HG03139 (cell line): Measurements from ENCODE around the gene HSP90B1.

Source experiments
- ATAC-seq: cut with Tn5 transposase; IDR thresholded peaks from one replicate; pipeline ENCODE4 v1.9.1; 2021; ENCODE audit not compliant: unreplicated experiment

Gene HSP90B1

GRCh38 chr12:103930034-103930786 is at the start of gene HSP90B1:
Gene HSP90B1, plus strand, starts transcription at chr12:103930410. Its CDS starts 106 bp downstream, at chr12:103930516.
- ATAC-seq, result peak; percentile 57

DNA sequence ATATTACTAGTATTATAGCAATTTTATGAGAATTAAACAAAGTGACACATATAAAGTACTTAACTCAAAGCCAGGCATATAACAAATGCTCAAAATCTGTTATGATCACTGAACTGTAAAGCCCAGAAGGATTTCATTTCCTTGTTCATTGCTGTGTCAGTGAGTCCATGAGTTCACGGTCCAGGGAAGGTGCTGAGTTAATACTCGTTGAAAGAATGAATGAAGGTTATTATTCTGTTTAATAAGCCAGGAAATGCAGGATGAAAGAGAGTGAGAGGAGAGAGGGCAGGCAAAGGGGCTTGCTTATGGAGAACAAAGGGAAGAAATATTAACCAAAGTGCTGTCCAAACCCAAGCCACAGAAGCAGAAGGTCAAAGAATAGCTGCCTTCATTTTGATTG is 48.9 kb upstream of the HSP90B1 start:
- no peak for ATAC-seq

- no peak for ATAC-seq
Measured at GRCh38 chr12:103882861-103883596, 47.2 kb upstream of the HSP90B1 start.

DNA sequence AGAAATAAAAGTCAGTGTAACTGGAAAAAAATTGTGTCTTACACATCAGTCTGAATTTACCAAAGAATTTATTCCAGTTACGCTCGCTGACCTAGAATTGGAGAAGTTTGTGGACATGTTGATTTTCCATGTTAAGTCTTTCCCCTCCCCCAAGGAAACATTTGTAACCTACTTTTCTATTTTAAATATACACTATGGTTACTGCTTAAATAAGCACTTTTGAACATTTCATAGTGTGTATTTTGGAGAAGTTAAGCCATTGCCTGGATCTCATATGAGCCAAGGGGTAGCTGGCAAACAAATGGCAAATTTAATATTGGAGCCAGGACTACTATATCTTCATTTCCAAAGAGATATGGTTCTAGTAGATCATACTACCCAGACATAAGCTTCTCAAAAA is 46.3 kb upstream of the HSP90B1 start:
- ATAC-seq, result no peak

DNA sequence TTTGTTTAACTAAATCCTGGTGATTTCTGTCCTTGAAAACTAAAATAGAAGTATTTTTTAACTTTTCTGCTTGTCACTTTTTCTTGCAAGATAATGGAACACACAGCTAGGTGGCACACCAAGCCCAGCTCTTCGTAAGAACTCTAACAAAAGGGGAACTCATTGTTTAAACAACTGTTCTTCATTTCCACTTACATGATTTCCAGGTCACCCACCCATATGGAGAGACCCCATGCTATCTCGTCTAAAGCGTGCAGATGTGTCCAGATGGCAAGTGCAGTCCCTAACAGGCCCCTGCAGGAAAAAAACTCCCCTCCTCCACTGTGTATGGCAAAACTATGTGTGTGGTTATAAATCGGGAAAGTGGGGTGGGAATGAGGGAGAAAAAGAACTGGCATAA is 45.9 kb upstream of the HSP90B1 start:
- no peak for ATAC-seq

- no peak for ATAC-seq
Measured at GRCh38 chr12:103886195-103886797, 43.9 kb upstream of the HSP90B1 start.

DNA sequence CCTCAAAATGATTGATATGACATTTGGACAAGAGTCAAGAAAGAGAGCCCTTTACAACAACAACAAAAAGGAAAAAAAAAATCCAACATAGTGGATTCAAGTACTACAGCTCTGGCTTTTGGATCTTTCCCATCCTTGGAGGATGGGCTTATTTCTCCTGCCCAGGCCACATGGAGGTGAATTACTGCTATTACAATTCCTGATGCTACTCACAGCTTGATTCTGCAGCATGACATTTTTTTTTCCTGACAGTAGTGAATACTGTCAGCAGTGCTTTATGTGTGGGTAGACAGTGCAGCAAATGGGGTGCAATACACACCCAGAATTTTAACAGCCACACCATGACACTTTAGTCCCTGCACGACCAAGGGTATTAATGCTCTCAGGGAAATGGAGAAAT is 42.5 kb upstream of the HSP90B1 start:
- ATAC-seq, result no peak

- no peak for ATAC-seq
Measured at GRCh38 chr12:103897316-103897715, 32.9 kb upstream of the HSP90B1 start.

DNA sequence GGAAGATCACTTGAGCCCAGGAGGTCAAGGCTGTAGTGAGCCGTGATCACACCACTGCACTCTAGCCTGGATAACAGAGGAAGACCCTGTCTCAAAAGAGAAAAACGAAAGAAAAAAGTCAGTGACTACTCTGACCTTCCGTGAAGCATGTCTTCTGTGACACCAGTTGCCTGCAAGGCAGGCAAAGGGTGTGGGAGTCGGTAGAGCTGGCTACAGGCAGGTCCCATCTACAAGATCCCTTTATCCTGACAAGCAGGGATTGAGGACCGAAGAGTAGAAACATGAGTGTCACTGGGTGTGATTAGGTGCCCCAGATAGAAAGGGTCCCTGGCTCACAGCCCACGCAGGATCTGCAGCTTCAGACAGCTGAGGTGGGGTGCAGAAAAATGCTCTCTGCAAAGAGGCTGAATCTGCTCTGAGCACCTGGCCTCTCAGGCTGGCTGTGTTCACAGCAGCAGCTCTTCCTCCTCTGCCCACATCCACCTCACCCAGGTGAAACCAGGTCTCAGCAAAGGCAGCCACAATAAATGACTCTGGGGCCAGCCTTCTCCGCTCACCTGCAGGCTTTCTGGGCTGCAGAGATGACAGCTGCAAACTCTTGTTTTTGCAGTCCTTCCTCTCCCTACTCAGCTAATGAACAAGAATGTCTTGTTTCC is 28.6 kb upstream of the HSP90B1 start:
- no peak for ATAC-seq

DNA sequence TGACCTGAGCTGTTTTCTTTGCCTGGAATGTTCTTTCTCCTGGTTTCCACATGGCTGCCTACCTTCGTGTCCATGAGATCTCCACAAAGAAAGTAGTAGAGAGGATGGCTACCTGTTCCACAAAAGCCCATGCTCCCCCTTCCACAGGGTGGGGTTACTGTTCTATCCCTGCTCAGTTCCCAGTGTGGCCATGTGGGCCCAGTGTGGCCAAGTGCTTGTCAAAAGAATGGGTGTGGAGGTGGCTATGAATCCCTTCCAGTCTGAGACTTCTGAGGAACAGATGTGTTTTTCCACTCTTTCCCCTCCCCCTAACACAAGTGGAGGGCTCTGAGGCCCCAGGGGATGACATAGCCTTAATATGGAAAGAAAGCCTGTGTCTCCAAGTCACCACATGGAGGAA is 26.2 kb upstream of the HSP90B1 start:
- ATAC-seq, result no peak

GRCh38 chr12:103905730-103906349 is 24.4 kb upstream of the HSP90B1 start:
- ATAC-seq, result no peak

- ATAC-seq, result no peak
Measured at GRCh38 chr12:103908246-103908541, 22.0 kb upstream of the HSP90B1 start.

DNA sequence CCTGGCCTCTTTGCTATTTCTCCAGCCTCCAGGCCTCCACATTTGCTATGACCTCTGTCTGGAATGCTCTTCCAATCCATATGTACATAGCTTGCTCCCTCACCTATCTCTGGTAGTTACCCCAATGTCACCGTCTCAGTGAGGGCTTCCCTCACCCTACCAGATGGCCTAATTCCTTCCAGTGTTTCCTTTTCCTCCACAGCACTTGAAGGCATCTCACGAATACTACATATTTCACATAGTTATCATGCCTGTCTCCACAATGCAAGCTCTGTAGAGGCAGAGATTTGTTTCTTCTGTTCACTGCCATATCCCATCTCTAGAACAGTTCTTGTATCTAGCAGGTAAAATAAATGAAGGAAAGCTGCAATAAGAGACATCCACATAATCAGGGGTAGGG is 21.3 kb upstream of the HSP90B1 start:
- no peak for ATAC-seq

DNA sequence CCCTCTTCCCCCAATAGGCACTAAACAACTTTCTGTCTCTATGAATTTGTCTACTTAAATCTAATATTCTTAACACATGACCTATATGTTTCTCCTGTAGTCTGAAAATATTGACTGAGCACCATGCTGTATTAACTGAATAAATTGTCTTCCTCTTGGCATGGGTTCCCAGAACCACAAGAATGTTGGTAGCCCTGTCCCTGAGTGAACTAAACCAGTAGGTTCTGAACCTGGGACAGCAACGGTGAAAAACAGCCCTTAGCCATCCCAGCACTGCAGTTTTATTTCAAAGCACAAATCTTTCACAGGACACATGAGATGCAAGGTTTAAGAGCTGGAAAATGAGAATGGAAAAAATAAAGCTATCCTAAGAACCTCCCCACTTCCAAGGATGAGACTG is 20.4 kb upstream of the HSP90B1 start:
- ATAC-seq, result no peak

DNA sequence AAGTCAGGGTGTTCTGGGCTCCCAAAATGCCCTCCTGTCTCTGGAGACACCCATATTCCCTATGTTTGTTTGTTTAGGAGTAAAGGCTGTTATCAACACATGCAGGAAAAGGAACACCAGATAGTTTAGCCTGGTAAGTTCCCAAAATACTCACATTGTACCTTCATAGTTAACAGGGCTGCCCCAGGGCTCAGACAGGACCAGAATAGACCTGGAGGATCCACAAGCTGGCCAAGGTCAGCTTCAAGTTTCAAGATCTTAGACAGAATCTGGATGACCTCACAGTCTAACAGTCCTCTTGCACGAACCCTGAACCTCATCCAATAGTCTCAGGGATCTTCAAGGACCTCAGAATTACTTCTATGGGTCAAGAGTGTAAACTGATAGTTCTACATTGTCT is 18.1 kb upstream of the HSP90B1 start:
- no peak for ATAC-seq

DNA sequence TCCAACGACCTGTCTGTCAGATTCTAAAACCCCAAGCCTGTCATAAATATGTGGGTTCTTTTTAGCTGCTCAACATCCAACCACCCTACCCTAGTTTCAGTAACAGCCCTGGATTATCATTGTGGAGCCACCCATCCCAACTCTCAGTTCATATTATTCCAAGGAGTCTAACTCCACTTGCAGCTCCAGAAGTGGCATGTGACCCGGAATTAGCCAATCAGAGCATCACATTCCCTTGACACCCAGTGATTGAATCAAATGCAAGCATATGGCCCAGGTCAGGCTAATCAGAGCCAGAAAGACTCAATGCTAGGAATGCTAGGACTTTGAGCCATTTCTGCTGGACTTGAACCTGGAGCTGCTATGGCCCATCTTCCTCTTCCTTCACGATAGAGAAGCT is 17.1 kb upstream of the HSP90B1 start:
- ATAC-seq, result no peak

DNA sequence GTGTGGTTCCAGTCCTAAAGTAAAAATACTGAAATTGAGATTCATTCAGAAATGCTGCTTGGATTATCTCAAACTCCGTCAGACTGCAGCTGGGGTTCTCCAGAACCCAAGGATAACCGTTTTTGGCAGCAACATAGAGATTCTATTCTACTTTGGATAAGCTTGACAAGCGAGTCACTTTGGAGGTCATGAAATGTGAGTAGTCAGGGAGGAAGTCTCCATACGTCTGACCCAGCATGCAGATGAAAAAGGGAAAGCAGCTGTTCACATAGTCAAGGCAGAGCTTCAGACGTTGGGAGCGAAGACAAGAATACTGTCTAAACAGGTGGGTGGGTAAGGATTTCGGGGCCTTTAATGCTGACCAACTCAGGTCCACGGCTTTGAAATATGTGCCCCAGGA is 14.9 kb upstream of the HSP90B1 start:
- ATAC-seq, result no peak

- ATAC-seq, result no peak
Measured at GRCh38 chr12:103917873-103918272, 12.3 kb upstream of the HSP90B1 start.

- ATAC-seq, result peak; percentile 33
Measured at GRCh38 chr12:103924761-103925641, 5.2 kb upstream of the HSP90B1 start.

- no peak for ATAC-seq
Measured at GRCh38 chr12:103928682-103929045, 1.5 kb upstream of the HSP90B1 start.
